ENCODE measurements around the gene ST6GALNAC1. TPM values are rescaled to one million over a fixed set of nuclear protein-coding genes. Genes with fewer than 3 reads are reported as not detected.
"Not testable (repeated sequence)": the region's sequence is repeated elsewhere in the genome, so short reads cannot be mapped to it uniquely, and the experiment has no call there.

Gene ST6GALNAC1
- total RNA-seq, 1 donor from 2014 or later, result 0.77 TPM

DNA sequence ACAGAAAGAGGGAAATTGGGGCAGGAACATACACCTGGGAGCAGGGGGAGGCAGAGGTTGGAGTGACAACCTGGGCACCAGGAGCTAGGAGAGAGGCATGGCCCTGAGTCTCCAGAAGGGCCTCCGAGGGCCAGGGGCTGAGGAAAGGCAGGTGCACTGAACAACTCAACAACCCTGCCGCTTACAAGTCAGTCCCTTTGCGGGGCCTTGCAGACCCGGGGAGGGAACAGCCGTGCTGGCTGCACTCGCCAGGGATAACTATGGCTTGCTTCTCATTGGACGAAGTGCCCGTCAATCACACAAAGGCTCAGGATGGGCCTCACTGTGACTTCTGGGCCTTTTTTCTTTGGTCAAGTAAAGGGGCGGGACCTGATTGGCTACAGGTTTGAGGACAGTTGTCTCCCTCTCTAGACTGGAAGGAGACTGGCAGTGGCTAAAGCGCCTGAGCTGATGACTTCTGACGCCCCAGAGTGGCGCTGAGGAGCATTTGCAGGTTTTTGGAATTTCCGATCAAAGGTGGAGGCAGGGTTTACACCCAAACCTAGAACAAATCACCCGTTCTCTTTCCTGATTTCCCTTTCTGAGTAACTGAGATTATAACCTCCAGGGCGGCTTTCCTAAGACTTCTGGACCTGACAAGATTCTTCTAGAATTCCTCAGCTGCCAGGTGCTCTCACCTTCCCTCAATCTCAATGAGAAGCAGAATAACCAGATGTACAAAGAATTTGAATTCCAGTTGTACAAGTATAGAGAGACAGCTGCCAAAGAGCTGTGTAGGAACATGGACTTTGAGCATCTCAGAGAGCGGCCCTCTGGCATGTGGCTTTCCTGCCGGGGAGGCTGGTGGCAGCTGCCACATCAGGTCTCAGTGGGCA lies 30.3 kb downstream of the ST6GALNAC1 start:
- TF ChIP-seq, protein P1, sequence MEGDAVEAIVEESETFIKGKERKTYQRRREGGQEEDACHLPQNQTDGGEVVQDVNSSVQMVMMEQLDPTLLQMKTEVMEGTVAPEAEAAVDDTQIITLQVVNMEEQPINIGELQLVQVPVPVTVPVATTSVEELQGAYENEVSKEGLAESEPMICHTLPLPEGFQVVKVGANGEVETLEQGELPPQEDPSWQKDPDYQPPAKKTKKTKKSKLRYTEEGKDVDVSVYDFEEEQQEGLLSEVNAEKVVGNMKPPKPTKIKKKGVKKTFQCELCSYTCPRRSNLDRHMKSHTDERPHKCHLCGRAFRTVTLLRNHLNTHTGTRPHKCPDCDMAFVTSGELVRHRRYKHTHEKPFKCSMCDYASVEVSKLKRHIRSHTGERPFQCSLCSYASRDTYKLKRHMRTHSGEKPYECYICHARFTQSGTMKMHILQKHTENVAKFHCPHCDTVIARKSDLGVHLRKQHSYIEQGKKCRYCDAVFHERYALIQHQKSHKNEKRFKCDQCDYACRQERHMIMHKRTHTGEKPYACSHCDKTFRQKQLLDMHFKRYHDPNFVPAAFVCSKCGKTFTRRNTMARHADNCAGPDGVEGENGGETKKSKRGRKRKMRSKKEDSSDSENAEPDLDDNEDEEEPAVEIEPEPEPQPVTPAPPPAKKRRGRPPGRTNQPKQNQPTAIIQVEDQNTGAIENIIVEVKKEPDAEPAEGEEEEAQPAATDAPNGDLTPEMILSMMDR (IDR thresholded peaks at IDR 0.05; ENCODE audit: unreplicated experiment), result no peak
- H3K36me3 Mint-ChIP-seq (ENCODE audit: low read depth, unreplicated experiment), result peaks cover 9% of the 10 kb centered on the region
- DNase-seq (ENCODE audit: low spot score), result no peak
- H3K27ac Mint-ChIP-seq (ENCODE audit: unreplicated experiment), result no peak overlapping the region
- no peaks in the 10 kb centered on the region for H3K4me1 Mint-ChIP-seq (ENCODE audit: unreplicated experiment)
- peaks cover 1% of the 10 kb centered on the region for H3K27me3 Mint-ChIP-seq (ENCODE audit: unreplicated experiment)
- H3K4me3 Mint-ChIP-seq (ENCODE audit: unreplicated experiment), result no peak overlapping the region
- H3K9me3 Mint-ChIP-seq (ENCODE audit: unreplicated experiment), result no peaks in the 10 kb centered on the region

DNA sequence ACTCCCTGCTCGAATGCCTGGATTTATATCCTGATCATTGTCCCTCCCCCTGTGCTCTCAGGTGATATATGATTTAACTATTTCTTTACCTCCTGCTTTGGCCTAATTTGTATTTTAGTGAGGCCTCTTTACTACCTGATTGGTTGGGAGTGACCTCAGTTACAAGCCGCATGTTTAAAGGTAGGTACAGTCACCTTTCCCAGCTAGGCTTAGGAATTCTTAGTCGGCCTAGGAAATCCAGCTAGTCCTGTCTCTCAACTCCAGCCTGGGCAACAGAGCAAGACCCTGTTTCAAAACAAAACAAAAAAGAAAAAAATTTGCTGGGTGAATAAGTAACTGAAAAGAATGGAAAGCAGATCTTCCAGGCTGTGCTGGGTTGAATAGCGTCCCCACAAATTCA lies 31.1 kb downstream of the ST6GALNAC1 start:
- no peak overlapping the region for H3K27ac Mint-ChIP-seq (ENCODE audit: unreplicated experiment)
- H3K36me3 Mint-ChIP-seq (ENCODE audit: low read depth, unreplicated experiment), result peaks cover 9% of the 10 kb centered on the region
- H3K4me1 Mint-ChIP-seq (ENCODE audit: unreplicated experiment), result no peaks in the 10 kb centered on the region
- H3K9me3 Mint-ChIP-seq (ENCODE audit: unreplicated experiment), result no peaks in the 10 kb centered on the region
- peaks cover 1% of the 10 kb centered on the region for H3K27me3 Mint-ChIP-seq (ENCODE audit: unreplicated experiment)
- no peak for DNase-seq (ENCODE audit: low spot score)
- TF ChIP-seq, protein P1 (IDR thresholded peaks at IDR 0.05; ENCODE audit: unreplicated experiment), result no peak
- no peak overlapping the region for H3K4me3 Mint-ChIP-seq (ENCODE audit: unreplicated experiment)

DNA sequence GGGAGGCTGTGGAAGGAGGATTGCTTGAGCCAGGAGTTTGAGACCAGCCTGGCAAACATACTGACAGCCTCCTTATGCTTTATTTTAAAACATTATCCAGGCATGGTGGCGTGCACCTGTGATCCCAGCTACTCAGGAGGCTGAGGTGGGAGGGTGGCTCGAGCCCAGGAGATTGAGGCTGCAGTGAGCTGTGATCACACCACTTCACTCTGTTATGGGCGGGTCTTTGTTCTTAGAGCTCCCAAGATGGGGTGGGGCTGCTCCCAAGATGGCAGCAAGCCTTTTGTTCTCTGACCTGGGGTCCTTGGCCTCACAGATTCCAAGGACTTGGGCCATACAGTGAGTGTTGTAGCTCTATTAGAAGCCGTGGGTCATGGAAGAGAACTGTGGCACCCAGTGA lies 31.8 kb downstream of the ST6GALNAC1 start:
- Mint-ChIP-seq H3K4me3 (ENCODE audit: unreplicated experiment) (no peak overlapping the region), H3K4me1 (ENCODE audit: unreplicated experiment) (no peaks in the 10 kb centered on the region), H3K27ac (ENCODE audit: unreplicated experiment) (no peak overlapping the region), H3K36me3 (ENCODE audit: low read depth, unreplicated experiment) (peaks cover 9% of the 10 kb centered on the region), H3K27me3 (ENCODE audit: unreplicated experiment) (peaks cover 1% of the 10 kb centered on the region), H3K9me3 (ENCODE audit: unreplicated experiment) (no peaks in the 10 kb centered on the region)
- no peak for DNase-seq (ENCODE audit: low spot score)
- TF ChIP-seq, protein P1 (IDR thresholded peaks at IDR 0.05; ENCODE audit: unreplicated experiment), result no peak

DNA sequence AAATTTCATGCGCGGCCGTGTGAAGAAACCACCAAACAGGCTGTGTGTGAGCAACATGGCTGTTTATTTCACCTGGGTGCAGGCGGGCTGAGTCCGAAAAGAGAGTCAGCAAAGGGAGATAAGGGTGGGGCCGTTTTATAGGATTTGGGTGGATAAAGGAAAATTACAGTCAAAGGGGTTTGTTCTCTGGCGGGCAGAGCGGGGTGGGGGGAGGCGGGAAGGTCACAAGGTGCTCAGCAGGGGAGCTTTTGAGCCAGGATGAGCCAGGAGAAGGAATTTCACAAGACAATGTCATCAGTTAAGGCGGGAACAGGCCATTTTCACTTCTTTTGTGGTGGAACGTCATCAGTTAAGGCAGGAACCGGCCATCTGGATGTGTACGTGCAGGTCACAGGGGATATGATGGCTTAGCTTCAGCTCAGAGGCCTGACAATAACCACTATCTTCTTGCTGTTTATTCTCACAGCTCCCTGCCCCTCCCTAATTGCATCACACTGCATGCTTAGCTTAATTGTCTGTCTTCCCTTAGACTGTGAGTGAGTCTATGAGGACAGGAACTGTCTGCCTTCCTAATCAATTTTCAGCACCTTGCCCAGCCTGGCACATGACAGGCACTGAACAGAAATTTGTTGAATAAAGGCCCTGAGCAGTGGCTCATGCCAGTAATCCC lies 32.3 kb downstream of the ST6GALNAC1 start:
- H3K36me3 Mint-ChIP-seq (ENCODE audit: low read depth, unreplicated experiment); H3K4me3 Mint-ChIP-seq (ENCODE audit: unreplicated experiment); H3K9me3 Mint-ChIP-seq (ENCODE audit: unreplicated experiment); DNase-seq (ENCODE audit: low spot score); H3K27me3 Mint-ChIP-seq (ENCODE audit: unreplicated experiment); H3K4me1 Mint-ChIP-seq (ENCODE audit: unreplicated experiment); H3K27ac Mint-ChIP-seq (ENCODE audit: unreplicated experiment): not testable (repeated sequence)

DNA sequence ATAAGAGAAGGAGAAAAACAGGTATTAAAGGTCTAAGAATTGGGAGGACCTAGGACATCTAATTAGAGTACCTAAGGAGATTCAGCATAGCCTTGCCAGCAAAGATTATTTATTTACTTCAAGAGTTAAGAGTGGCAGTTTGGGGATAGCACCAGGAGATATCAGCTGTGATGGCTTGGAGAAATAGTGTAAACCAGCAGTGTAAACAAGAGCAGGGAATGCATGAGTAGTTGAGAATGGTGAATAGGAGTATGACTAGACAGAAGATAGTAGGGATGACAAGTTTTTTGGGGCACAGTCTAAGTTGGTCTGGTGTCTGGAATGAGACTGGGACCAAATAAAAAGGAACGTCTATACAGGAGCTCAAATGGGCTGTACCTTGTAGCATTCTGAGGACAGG lies 36.9 kb downstream of the ST6GALNAC1 start:
- not testable (repeated sequence) for DNase-seq (ENCODE audit: low spot score); H3K9me3 Mint-ChIP-seq (ENCODE audit: unreplicated experiment); H3K4me3 Mint-ChIP-seq (ENCODE audit: unreplicated experiment); H3K4me1 Mint-ChIP-seq (ENCODE audit: unreplicated experiment); H3K27me3 Mint-ChIP-seq (ENCODE audit: unreplicated experiment); H3K36me3 Mint-ChIP-seq (ENCODE audit: low read depth, unreplicated experiment); H3K27ac Mint-ChIP-seq (ENCODE audit: unreplicated experiment)

DNA sequence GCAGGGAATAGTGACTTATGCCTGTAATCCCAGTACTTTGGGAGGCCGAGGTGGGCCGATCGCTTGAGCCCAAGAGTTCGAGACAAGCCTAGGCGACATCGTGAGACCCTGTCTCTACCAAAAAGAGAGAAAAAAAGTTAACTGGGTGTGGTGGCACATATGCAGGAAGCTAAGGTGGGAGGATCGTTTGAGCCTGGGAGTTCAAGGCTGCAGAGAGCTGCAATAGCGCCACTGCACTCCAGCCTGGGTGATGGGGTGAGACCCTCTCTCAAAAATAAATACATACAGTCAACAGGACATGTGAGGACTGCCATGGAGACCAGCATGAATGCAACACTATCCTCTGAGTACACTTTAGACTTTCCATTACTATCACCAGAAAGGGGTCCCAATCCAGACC lies 42.5 kb downstream of the ST6GALNAC1 start:
- Mint-ChIP-seq H3K9me3 (ENCODE audit: unreplicated experiment) (no peaks in the 10 kb centered on the region), H3K4me3 (ENCODE audit: unreplicated experiment) (no peak overlapping the region), H3K27me3 (ENCODE audit: unreplicated experiment) (peaks cover 3% of the 10 kb centered on the region), H3K4me1 (ENCODE audit: unreplicated experiment) (peaks cover 5% of the 10 kb centered on the region), H3K36me3 (ENCODE audit: low read depth, unreplicated experiment) (no peaks in the 10 kb centered on the region), H3K27ac (ENCODE audit: unreplicated experiment) (no peak overlapping the region)
- no peak for DNase-seq (ENCODE audit: low spot score)
- TF ChIP-seq, protein P1 (IDR thresholded peaks at IDR 0.05; ENCODE audit: unreplicated experiment), result no peak
